AG09309 (cell line): Measurements from ENCODE around the gene FOXO4.

Source experiments
- DNase-seq: peaks from one replicate; pipeline ENCODE4 v3.0.0-alpha.2; 2010; ENCODE audit warnings: low read depth
- H3K4me3 ChIP-seq: 2 replicates; pipeline ENCODE4 v1.5.1; 2011; ENCODE audit warnings: mild to moderate bottlenecking, low read depth, low read length, moderate library complexity; ENCODE audit not compliant: control insufficient read depth
- CTCF ChIP-seq: IDR thresholded peaks from 2 replicates; pipeline ENCODE4 v1.5.1; 2011; ENCODE audit warnings: mild to moderate bottlenecking, low read depth, low read length, inconsistent platforms; ENCODE audit not compliant: insufficient read depth, control insufficient read depth; ENCODE audit errors: missing control alignments

The FOXO4 gene

GRCh38 chrX:71128915-71129765, 33.5 kb downstream of the FOXO4 start:
- H3K4me3 ChIP-seq, result no peak overlapping the region
- TF ChIP-seq CTCF, result peak; percentile 87
- DNase-seq, result no peak

GRCh38 chrX:71131510-71131909, 35.9 kb downstream of the FOXO4 start:
- no peak overlapping the region for H3K4me3 ChIP-seq
- no peak for TF ChIP-seq CTCF
- DNase-seq, result no peak

- no peak for DNase-seq
- no peak for TF ChIP-seq CTCF
- no peak overlapping the region for H3K4me3 ChIP-seq
Measured at GRCh38 chrX:71140440-71140839, 44.8 kb downstream of the FOXO4 start.

GRCh38 chrX:71143508-71143907, 47.9 kb downstream of the FOXO4 start:
- H3K4me3 ChIP-seq, result no peak overlapping the region
- no peak for DNase-seq
- no peak for TF ChIP-seq CTCF

GRCh38 chrX:71144651-71145050, 49.0 kb downstream of the FOXO4 start, which contains the start of gene NLGN3:
NLGN3 (plus strand) TSS chrX:71144841; CDS start chrX:71147750, 2,909 bp downstream.
- no peak within 1 kb of the TSS; the same call in 1 of the 2 replicates for H3K4me3 ChIP-seq
- no peak for DNase-seq

GRCh38 chrX:71147496-71148277, 52.0 kb downstream of the FOXO4 start:
- DNase-seq, result no peak
- no peak for TF ChIP-seq CTCF
- no peak overlapping the region for H3K4me3 ChIP-seq

More at GRCh38 chrX:71144651-71145050, 49.0 kb downstream of the FOXO4 start, which contains the start of gene NLGN3:
- TF ChIP-seq CTCF, result no peak
